Peyer's patch (tissue), 4 donors: ENCODE results near the gene CRB2. TPM values are rescaled to one million over a fixed set of nuclear protein-coding genes. Genes with fewer than 3 reads are reported as not detected.

ENCODE experiments used
- DNase-seq, 3 donors: peaks; one replicate each; pipeline ENCODE4 v3.0.0-alpha.2; 2017 to 2019
- H3K27ac ChIP-seq, 4 donors: fragments of 200-600 bp; sonication (generic); one replicate each; pipeline ENCODE4 v1.5.1; 2016 to 2019
- H3K27me3 ChIP-seq, 2 donors: fragments of 200-600 bp; sonication (generic); one replicate each; pipeline ENCODE4 v1.5.1; 2019
- H3K36me3 ChIP-seq, 3 donors: fragments of 200-600 bp; sonication (generic); one replicate each; pipeline ENCODE4 v1.5.1; 2016 to 2019
- H3K4me1 ChIP-seq, 4 donors: fragments of 200-600 bp; sonication (generic); one replicate each; pipeline ENCODE4 v1.5.1; 2016 to 2019
- H3K4me3 ChIP-seq, 4 donors: fragments of 200-600 bp; sonication (generic); 1 replicate in 3 of 4; 2 replicates in 1 of 4; pipeline ENCODE4 v1.5.1; 2016 to 2019; ENCODE audit warnings: mild to moderate bottlenecking in 1 of 4
- H3K9me3 ChIP-seq, 4 donors: fragments of 200-600 bp; sonication (generic); one replicate each; pipeline ENCODE4 v1.5.1; 2016 to 2019; ENCODE audit warnings: mild to moderate bottlenecking in 1 of 4
- CTCF ChIP-seq, 6 experiments: fragments of 450-650 bp in 4 of 6; fragments of 200-600 bp in 2 of 6; sonication (generic) in 1 of 6; IDR thresholded peaks; one replicate each; pipeline ENCODE4 v1.5.1; 2017 to 2019; ENCODE audit warnings: antibody characterized with exemption in 6 of 6, mild to moderate bottlenecking in 3 of 6, moderate library complexity in 1 of 6
- POLR2A ChIP-seq, 2 donors: fragments of 450-650 bp; IDR thresholded peaks; one replicate each; pipeline ENCODE4 v1.5.1; 2017; ENCODE audit warnings: antibody characterized with exemption in 2 of 2, mild to moderate bottlenecking in 2 of 2, moderate library complexity in 2 of 2
- total RNA-seq, 4 donors: library from RNA; depleted of rRNA; stranded (reverse); fragments of >200 nt; gene quantifications; one replicate each; pipeline ENCODE4 v1.1.0, GENCODE V29; 2016

Gene CRB2
- total RNA-seq, 4 donors from 2014 or later: 0.27 to 0.85 (median 0.83) TPM; not detected in 1

GRCh38 chr9:123359546-123359945, 3.5 kb downstream of the CRB2 start:
- TF ChIP-seq CTCF (IDR thresholded peaks at IDR 0.05): no peak
- no peak for TF ChIP-seq POLR2A (IDR thresholded peaks at IDR 0.05)
- Histone ChIP-seq H3K27ac (peak overlapping the region in 1 of 4 donors; percentile 26), H3K27me3 (no peaks in the 10 kb centered on the region), H3K4me3 (no peak overlapping the region), H3K36me3 (no peaks in the 10 kb centered on the region), H3K4me1 (peaks cover 0 to 16% (median 2%) of the 10 kb centered on the region in 4 donors), H3K9me3 (no peaks in the 10 kb centered on the region)
- no peak for DNase-seq

GRCh38 chr9:123360161-123361085, 4.4 kb downstream of the CRB2 start:
- Histone ChIP-seq H3K4me1 (peaks cover 0 to 16% (median 2%) of the 10 kb centered on the region in 4 donors), H3K9me3 (no peaks in the 10 kb centered on the region), H3K36me3 (no peaks in the 10 kb centered on the region), H3K27me3 (no peaks in the 10 kb centered on the region), H3K27ac (peak overlapping the region in 3 of 4 donors; percentile 10 to 26 (median 15)), H3K4me3 (no peak overlapping the region)
- peak; percentile 19 to 83 (median 82) for DNase-seq
- TF ChIP-seq CTCF (IDR thresholded peaks at IDR 0.05) (no peak), POLR2A (IDR thresholded peaks at IDR 0.05) (no peak)

- TF ChIP-seq CTCF (IDR thresholded peaks at IDR 0.05) (no peak), POLR2A (IDR thresholded peaks at IDR 0.05) (no peak)
- H3K4me1 ChIP-seq: peaks cover 0 to 16% (median 2%) of the 10 kb centered on the region in 4 donors
- no peak for DNase-seq
- no peak overlapping the region for H3K27ac ChIP-seq
- H3K9me3 ChIP-seq: no peaks in the 10 kb centered on the region
- no peaks in the 10 kb centered on the region for H3K27me3 ChIP-seq
- no peak overlapping the region for H3K4me3 ChIP-seq
- no peaks in the 10 kb centered on the region for H3K36me3 ChIP-seq
These were observed 5.2 kb downstream of the CRB2 start for GRCh38 chr9:123361086-123361730.

- TF ChIP-seq CTCF (IDR thresholded peaks at IDR 0.05) (no peak), POLR2A (IDR thresholded peaks at IDR 0.05) (no peak)
- H3K4me1 ChIP-seq: peaks cover 0 to 16% (median 2%) of the 10 kb centered on the region in 4 donors
These were observed 5.9 kb downstream of the CRB2 start for GRCh38 chr9:123361731-123362510.

GRCh38 chr9:123362856-123363255, 6.9 kb downstream of the CRB2 start:
- DNase-seq: no peak
- no peaks in the 10 kb centered on the region for H3K9me3 ChIP-seq
- no peak overlapping the region for H3K4me3 ChIP-seq
- H3K27me3 ChIP-seq: no peaks in the 10 kb centered on the region
- TF ChIP-seq POLR2A (IDR thresholded peaks at IDR 0.05) (no peak), CTCF (IDR thresholded peaks at IDR 0.05) (no peak)
- H3K27ac ChIP-seq: no peak overlapping the region
- peaks cover 0 to 16% (median 2%) of the 10 kb centered on the region in 4 donors for H3K4me1 ChIP-seq
- H3K36me3 ChIP-seq: no peaks in the 10 kb centered on the region

More at GRCh38 chr9:123361731-123362510, 5.9 kb downstream of the CRB2 start:
- Histone ChIP-seq H3K4me3 (no peak overlapping the region), H3K27me3 (no peaks in the 10 kb centered on the region), H3K36me3 (no peaks in the 10 kb centered on the region), H3K9me3 (no peaks in the 10 kb centered on the region), H3K27ac (no peak overlapping the region)
- no peak for DNase-seq
